ENCODE data around the gene OR10H2.

OR10H2 gene

DNA sequence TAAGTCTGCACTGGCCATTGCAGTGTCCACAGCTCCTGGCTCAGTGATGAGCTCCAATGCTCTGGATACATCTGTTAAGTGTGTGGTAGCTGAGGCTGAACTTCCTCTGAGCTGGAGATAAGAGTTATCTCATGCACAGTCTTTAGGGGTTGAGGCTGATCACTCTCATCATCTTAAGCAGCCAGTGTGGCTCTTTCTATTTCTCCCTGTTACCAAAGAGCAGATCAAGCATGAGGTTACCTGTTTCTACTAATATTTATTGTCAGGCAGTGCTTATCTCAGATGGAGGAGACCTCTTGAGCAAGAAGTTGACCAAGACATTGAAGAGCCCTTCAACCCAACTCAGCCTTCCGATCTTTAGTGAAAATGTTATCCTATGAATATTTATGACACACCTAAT, 6.6 kb upstream of the OR10H2 start:
- Histone ChIP-seq H3K18ac (ENCODE audit: low read depth in 1 of 2, low read length in 2 of 2) (no peak overlapping the region), H2BK15ac (ENCODE audit: low read depth, poor library complexity, severe bottlenecking) (no peak overlapping the region), H3K4me3 (ENCODE audit: insufficient read depth in 1 of 2, low read depth in 1 of 2, low read length in 2 of 2) (no peak overlapping the region), H4K8ac (ENCODE audit: low read length) (no peak overlapping the region), H3K4me1 (ENCODE audit: control insufficient read depth, insufficient read depth, low read depth, low read length) (no peaks in the 10 kb centered on the region), H3K9me3 (ENCODE audit: control insufficient read depth, low read length) (no peaks in the 10 kb centered on the region), H3K14ac (ENCODE audit: low read length in 2 of 2) (no peak overlapping the region), H2BK120ac (ENCODE audit: low read depth, low read length) (no peak overlapping the region), H2AK5ac (ENCODE audit: low read length, severe bottlenecking) (no peak overlapping the region), H3K23ac (ENCODE audit: low read length in 2 of 2) (no peak overlapping the region), H3K27ac (ENCODE audit: low read length, poor library complexity, severe bottlenecking) (no peak overlapping the region), H3K4me2 (ENCODE audit: low read length, poor library complexity, severe bottlenecking) (no peak overlapping the region), H3K27me3 (ENCODE audit: control insufficient read depth in 1 of 2, insufficient read depth in 1 of 2, low read length in 2 of 2) (no peaks in the 10 kb centered on the region), H3K79me1 (replicated peaks; ENCODE audit: low read length, poor library complexity, severe bottlenecking) (no peaks in the 10 kb centered on the region), H3K9ac (ENCODE audit: low read length) (no peak overlapping the region), H2AFZ (ENCODE audit: low read depth, low read length) (no peak overlapping the region), H2BK5ac (ENCODE audit: low read depth, low read length, poor library complexity, severe bottlenecking) (no peak overlapping the region), H3K4ac (ENCODE audit: low read depth in 1 of 2, low read length in 2 of 2) (no peak overlapping the region), H2BK12ac (ENCODE audit: low read length in 2 of 2) (no peak overlapping the region), H4K91ac (ENCODE audit: low read length) (no peak overlapping the region), H3K36me3 (ENCODE audit: control insufficient read depth in 1 of 2, insufficient read depth in 2 of 2, low read depth in 1 of 2, low read length in 2 of 2) (no peaks in the 10 kb centered on the region)
- WGBS = no CpG with 5 or more reads among the region's 1 CpG
- DNase-seq = no peak

DNA sequence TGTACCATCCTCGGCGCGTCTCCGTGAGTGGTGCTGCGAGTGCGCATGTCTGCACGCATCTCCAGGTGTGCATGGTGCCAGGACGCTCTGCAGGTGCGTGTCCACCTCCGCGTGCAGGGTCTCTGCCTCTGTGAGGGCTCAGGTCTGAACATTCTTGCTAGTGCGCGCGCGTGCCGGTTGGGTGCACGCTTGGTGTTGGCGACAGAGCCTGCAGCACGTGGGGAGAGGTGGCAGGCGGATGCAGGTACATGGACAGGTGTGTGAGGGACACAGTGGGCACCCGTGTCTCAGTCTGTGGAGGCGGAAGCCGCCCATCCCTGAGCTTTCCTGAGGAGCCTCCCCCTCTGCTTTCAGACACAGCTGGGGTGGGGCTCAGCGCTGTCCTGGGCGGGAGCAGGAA, 4.9 kb upstream of the OR10H2 start:
- Histone ChIP-seq H2AK5ac (ENCODE audit: low read length, severe bottlenecking) (no peak overlapping the region), H3K27me3 (ENCODE audit: control insufficient read depth in 1 of 2, insufficient read depth in 1 of 2, low read length in 2 of 2) (no peaks in the 10 kb centered on the region), H3K27ac (ENCODE audit: low read length, poor library complexity, severe bottlenecking) (no peak overlapping the region), H4K8ac (ENCODE audit: low read length) (no peak overlapping the region), H2BK120ac (ENCODE audit: low read depth, low read length) (no peak overlapping the region), H3K23ac (ENCODE audit: low read length in 2 of 2) (no peak overlapping the region), H2BK5ac (ENCODE audit: low read depth, low read length, poor library complexity, severe bottlenecking) (no peak overlapping the region), H3K9me3 (ENCODE audit: control insufficient read depth, low read length) (no peaks in the 10 kb centered on the region), H3K4ac (ENCODE audit: low read depth in 1 of 2, low read length in 2 of 2) (no peak overlapping the region), H4K91ac (ENCODE audit: low read length) (no peak overlapping the region), H3K36me3 (ENCODE audit: control insufficient read depth in 1 of 2, insufficient read depth in 2 of 2, low read depth in 1 of 2, low read length in 2 of 2) (no peaks in the 10 kb centered on the region), H2BK12ac (ENCODE audit: low read length in 2 of 2) (no peak overlapping the region), H3K14ac (ENCODE audit: low read length in 2 of 2) (no peak overlapping the region), H3K4me3 (ENCODE audit: insufficient read depth in 1 of 2, low read depth in 1 of 2, low read length in 2 of 2) (peak overlapping the region in 1 of 2 experiments; percentile 34), H3K79me1 (replicated peaks; ENCODE audit: low read length, poor library complexity, severe bottlenecking) (no peaks in the 10 kb centered on the region), H2AFZ (ENCODE audit: low read depth, low read length) (no peak overlapping the region), H3K9ac (ENCODE audit: low read length) (no peak overlapping the region), H3K4me2 (ENCODE audit: low read length, poor library complexity, severe bottlenecking) (no peak overlapping the region), H3K4me1 (ENCODE audit: control insufficient read depth, insufficient read depth, low read depth, low read length) (no peaks in the 10 kb centered on the region), H3K18ac (ENCODE audit: low read depth in 1 of 2, low read length in 2 of 2) (no peak overlapping the region), H2BK15ac (ENCODE audit: low read depth, poor library complexity, severe bottlenecking) (no peak overlapping the region)
- 93% methylated on average over 25 of the region's 25 CpGs for WGBS
- no peak for DNase-seq

DNA sequence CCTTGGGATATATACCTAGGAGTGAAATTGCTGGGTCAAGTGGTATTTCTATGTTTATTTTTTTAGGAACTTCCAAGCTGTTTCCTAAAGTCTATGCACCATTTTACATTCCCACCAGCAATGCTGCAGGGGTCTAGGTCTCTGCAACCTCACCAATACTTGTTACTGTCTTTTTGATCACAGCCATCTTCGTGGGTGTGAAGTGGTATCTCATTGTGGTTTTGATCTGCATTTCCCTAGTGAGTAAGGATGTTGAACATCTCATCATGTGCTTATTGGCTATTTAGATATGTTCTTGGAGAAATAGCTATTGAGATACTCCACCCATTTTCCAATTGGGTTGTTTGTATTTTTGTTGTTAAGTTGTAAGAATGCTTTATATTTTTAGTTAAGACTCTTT, 2.7 kb downstream of the OR10H2 start:
- H3K4me3 ChIP-seq (ENCODE audit: insufficient read depth in 1 of 2, low read depth in 1 of 2, low read length in 2 of 2) = no peak overlapping the region
- no peaks in the 10 kb centered on the region for H3K79me1 ChIP-seq (replicated peaks; ENCODE audit: low read length, poor library complexity, severe bottlenecking)
- WGBS = 6% methylated on average over 1 of the region's 1 CpG
- no peak overlapping the region for H2AFZ ChIP-seq (ENCODE audit: low read depth, low read length)
- H3K23ac ChIP-seq (ENCODE audit: low read length in 2 of 2) = no peak overlapping the region
- no peak overlapping the region for H2BK5ac ChIP-seq (ENCODE audit: low read depth, low read length, poor library complexity, severe bottlenecking)
- H4K91ac ChIP-seq (ENCODE audit: low read length) = no peak overlapping the region
- no peak overlapping the region for H2BK15ac ChIP-seq (ENCODE audit: low read depth, poor library complexity, severe bottlenecking)
- H3K18ac ChIP-seq (ENCODE audit: low read depth in 1 of 2, low read length in 2 of 2) = no peak overlapping the region
- H3K4me1 ChIP-seq (ENCODE audit: control insufficient read depth, insufficient read depth, low read depth, low read length) = no peaks in the 10 kb centered on the region
- no peak overlapping the region for H3K4me2 ChIP-seq (ENCODE audit: low read length, poor library complexity, severe bottlenecking)
- H2BK12ac ChIP-seq (ENCODE audit: low read length in 2 of 2) = no peak overlapping the region
- H2BK120ac ChIP-seq (ENCODE audit: low read depth, low read length) = no peak overlapping the region
- H3K36me3 ChIP-seq (ENCODE audit: control insufficient read depth in 1 of 2, insufficient read depth in 2 of 2, low read depth in 1 of 2, low read length in 2 of 2) = no peaks in the 10 kb centered on the region
- H3K27ac ChIP-seq (ENCODE audit: low read length, poor library complexity, severe bottlenecking) = no peak overlapping the region
- H4K8ac ChIP-seq (ENCODE audit: low read length) = no peak overlapping the region
- no peak overlapping the region for H3K4ac ChIP-seq (ENCODE audit: low read depth in 1 of 2, low read length in 2 of 2)
- H3K27me3 ChIP-seq (ENCODE audit: control insufficient read depth in 1 of 2, insufficient read depth in 1 of 2, low read length in 2 of 2) = no peaks in the 10 kb centered on the region
- H2AK5ac ChIP-seq (ENCODE audit: low read length, severe bottlenecking) = no peak overlapping the region
- DNase-seq = no peak
- no peaks in the 10 kb centered on the region for H3K9me3 ChIP-seq (ENCODE audit: control insufficient read depth, low read length)
- no peak overlapping the region for H3K9ac ChIP-seq (ENCODE audit: low read length)
- H3K14ac ChIP-seq (ENCODE audit: low read length in 2 of 2) = no peak overlapping the region

DNA sequence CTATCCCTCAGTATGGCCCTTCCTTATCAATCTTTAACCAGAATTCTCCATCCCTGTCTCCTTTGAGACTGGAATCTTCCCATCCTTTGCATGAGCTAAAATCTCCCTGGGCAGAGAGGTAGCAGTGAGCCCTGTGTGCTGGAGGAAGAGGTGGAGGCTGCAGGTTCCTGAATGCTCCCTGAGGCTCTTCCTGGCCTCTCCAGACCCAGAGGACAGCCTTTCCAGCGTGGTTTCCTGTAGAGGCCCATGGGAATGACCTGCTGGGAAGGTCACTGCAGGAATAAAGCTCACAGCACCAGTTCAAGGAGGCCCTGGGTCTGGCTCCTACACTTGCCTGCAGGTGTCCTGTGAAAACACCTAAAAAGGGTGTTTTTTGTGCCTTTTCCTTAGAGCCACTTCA, 4.6 kb downstream of the OR10H2 start:
- no peak overlapping the region for H4K8ac ChIP-seq (ENCODE audit: low read length)
- no peaks in the 10 kb centered on the region for H3K27me3 ChIP-seq (ENCODE audit: control insufficient read depth in 1 of 2, insufficient read depth in 1 of 2, low read length in 2 of 2)
- 0% methylated on average over 1 of the region's 1 CpG for WGBS
- no peak overlapping the region for H4K91ac ChIP-seq (ENCODE audit: low read length)
- no peak overlapping the region for H3K4ac ChIP-seq (ENCODE audit: low read depth in 1 of 2, low read length in 2 of 2)
- H3K79me1 ChIP-seq (replicated peaks; ENCODE audit: low read length, poor library complexity, severe bottlenecking) = no peaks in the 10 kb centered on the region
- no peak overlapping the region for H3K9ac ChIP-seq (ENCODE audit: low read length)
- H3K9me3 ChIP-seq (ENCODE audit: control insufficient read depth, low read length) = no peaks in the 10 kb centered on the region
- H3K36me3 ChIP-seq (ENCODE audit: control insufficient read depth in 1 of 2, insufficient read depth in 2 of 2, low read depth in 1 of 2, low read length in 2 of 2) = no peaks in the 10 kb centered on the region
- H2AK5ac ChIP-seq (ENCODE audit: low read length, severe bottlenecking) = no peak overlapping the region
- H3K18ac ChIP-seq (ENCODE audit: low read depth in 1 of 2, low read length in 2 of 2) = no peak overlapping the region
- H2BK15ac ChIP-seq (ENCODE audit: low read depth, poor library complexity, severe bottlenecking) = no peak overlapping the region
- no peak overlapping the region for H2BK12ac ChIP-seq (ENCODE audit: low read length in 2 of 2)
- no peak overlapping the region for H2BK5ac ChIP-seq (ENCODE audit: low read depth, low read length, poor library complexity, severe bottlenecking)
- H2AFZ ChIP-seq (ENCODE audit: low read depth, low read length) = no peak overlapping the region
- H3K4me1 ChIP-seq (ENCODE audit: control insufficient read depth, insufficient read depth, low read depth, low read length) = no peaks in the 10 kb centered on the region
- DNase-seq = no peak
- no peak overlapping the region for H3K23ac ChIP-seq (ENCODE audit: low read length in 2 of 2)
- no peak overlapping the region for H2BK120ac ChIP-seq (ENCODE audit: low read depth, low read length)
- no peak overlapping the region for H3K27ac ChIP-seq (ENCODE audit: low read length, poor library complexity, severe bottlenecking)
- H3K4me2 ChIP-seq (ENCODE audit: low read length, poor library complexity, severe bottlenecking) = no peak overlapping the region
- H3K14ac ChIP-seq (ENCODE audit: low read length in 2 of 2) = no peak overlapping the region
- no peak overlapping the region for H3K4me3 ChIP-seq (ENCODE audit: insufficient read depth in 1 of 2, low read depth in 1 of 2, low read length in 2 of 2)
